SK-N-SH treated with all-trans-retinoic acid at 6 μM for 48 hours (cell line): ENCODE data around the gene RAPSN.

Experiments used
- ATAC-seq: fragments of 200-7000 bp; cut with Tn5 transposase; 3 replicates; pipeline ENCODE4 v1.9.1; 2020; ENCODE audit warnings: mild to moderate bottlenecking, moderate library complexity
- ARNTL ChIP-seq: fragments of 450-650 bp; formaldehyde crosslinking; IDR thresholded peaks from 2 replicates; pipeline ENCODE4 v1.5.0; 2020; ENCODE audit warnings: low read depth, mild to moderate bottlenecking, moderate library complexity, borderline replicate concordance
- BACH2 ChIP-seq: fragments of 250-450 bp; sonication (Bioruptor Pico); IDR thresholded peaks from 2 replicates; pipeline ENCODE4 v1.9.0; 2021; ENCODE audit warnings: mild to moderate bottlenecking, borderline replicate concordance
- CREB5 ChIP-seq: fragments of 250-450 bp; sonication (Bioruptor Pico); IDR thresholded peaks from 2 replicates; pipeline ENCODE4 v1.5.1; 2020; ENCODE audit warnings: low read depth, mild to moderate bottlenecking, moderate library complexity
- CSDC2 ChIP-seq: fragments of 250-450 bp; sonication (Bioruptor Pico); IDR thresholded peaks from 2 replicates; pipeline ENCODE4 v1.5.0; 2020; ENCODE audit warnings: mild to moderate bottlenecking, moderate library complexity
- CSRNP3 ChIP-seq: fragments of 250-450 bp; sonication (Bioruptor Pico); IDR thresholded peaks from 2 replicates; pipeline ENCODE4 v1.5.1; 2021; ENCODE audit warnings: mild to moderate bottlenecking, moderate library complexity
- ESRRG ChIP-seq: fragments of 250-450 bp; sonication (Bioruptor Pico); IDR thresholded peaks from 2 replicates; pipeline ENCODE4 v1.6.1; 2021; ENCODE audit warnings: mild to moderate bottlenecking
- GLIS3 ChIP-seq: fragments of 250-450 bp; sonication (Bioruptor Pico); IDR thresholded peaks from 2 replicates; pipeline ENCODE4 v1.5.0; 2020; ENCODE audit warnings: mild to moderate bottlenecking, moderate library complexity
- ISL1 ChIP-seq: fragments of 250-450 bp; sonication (Bioruptor Pico); IDR thresholded peaks from 2 replicates; pipeline ENCODE4 v2.1.2; 2022; ENCODE audit warnings: mild to moderate bottlenecking, moderate library complexity
- OSR1 ChIP-seq: fragments of 250-450 bp; sonication (Bioruptor Pico); IDR thresholded peaks from 2 replicates; pipeline ENCODE4 v1.8.0; 2022; ENCODE audit warnings: moderate library complexity, mild to moderate bottlenecking, inconsistent platforms
- SNAI2 ChIP-seq: fragments of 250-450 bp; sonication (Bioruptor Pico); IDR thresholded peaks from 2 replicates; pipeline ENCODE4 v1.5.0; 2020; ENCODE audit warnings: mild to moderate bottlenecking, moderate library complexity
- TCF4 ChIP-seq: fragments of 250-450 bp; sonication (Bioruptor Pico); IDR thresholded peaks from 2 replicates; pipeline ENCODE4 v1.8.0; 2021; ENCODE audit warnings: mild to moderate bottlenecking, moderate library complexity, borderline replicate concordance
- ZC3H10 ChIP-seq: fragments of 250-450 bp; sonication (Bioruptor Pico); IDR thresholded peaks from 2 replicates; pipeline ENCODE4 v1.5.1; 2021; ENCODE audit warnings: mild to moderate bottlenecking, moderate library complexity
- ZFP3 ChIP-seq: fragments of 250-450 bp; sonication (Bioruptor Pico); IDR thresholded peaks from 2 replicates; pipeline ENCODE4 v1.5.0; 2020; ENCODE audit warnings: mild to moderate bottlenecking, moderate library complexity
- ZFP30 ChIP-seq: fragments of 450-650 bp; formaldehyde crosslinking; IDR thresholded peaks from 2 replicates; pipeline ENCODE4 v1.5.0; 2022; ENCODE audit warnings: mild to moderate bottlenecking, moderate library complexity
- ZNF565 ChIP-seq: fragments of 450-650 bp; formaldehyde crosslinking; conservative IDR thresholded peaks from 2 replicates; pipeline ENCODE4 v1.5.0; 2020; ENCODE audit warnings: low read depth, mild to moderate bottlenecking, moderate library complexity
- ZNF70 ChIP-seq: fragments of 450-650 bp; formaldehyde crosslinking; IDR thresholded peaks from 2 replicates; pipeline ENCODE4 v1.5.0; 2020; ENCODE audit warnings: mild to moderate bottlenecking, moderate library complexity
- ZNF8 ChIP-seq: fragments of 450-650 bp; formaldehyde crosslinking; IDR thresholded peaks from 2 replicates; pipeline ENCODE4 v1.5.0; 2020; ENCODE audit warnings: mild to moderate bottlenecking, moderate library complexity
- TF ChIP-seq, protein P1 (sequence below): fragments of 250-450 bp; sonication (Bioruptor Pico); IDR thresholded peaks from 2 replicates; pipeline ENCODE4 v1.8.0; 2021; ENCODE audit warnings: low read depth, mild to moderate bottlenecking, moderate library complexity, borderline replicate concordance
- TF ChIP-seq, protein P2 (sequence below): fragments of 250-450 bp; sonication (Bioruptor Pico); IDR thresholded peaks from 2 replicates; pipeline ENCODE4 v1.5.0; 2020; ENCODE audit warnings: mild to moderate bottlenecking, moderate library complexity
- TF ChIP-seq, protein P3 (sequence below): fragments of 250-450 bp; sonication (Bioruptor Pico); IDR thresholded peaks from 2 replicates; pipeline ENCODE4 v1.8.0; 2020; ENCODE audit warnings: mild to moderate bottlenecking, moderate library complexity, borderline replicate concordance

RAPSN gene

DNA sequence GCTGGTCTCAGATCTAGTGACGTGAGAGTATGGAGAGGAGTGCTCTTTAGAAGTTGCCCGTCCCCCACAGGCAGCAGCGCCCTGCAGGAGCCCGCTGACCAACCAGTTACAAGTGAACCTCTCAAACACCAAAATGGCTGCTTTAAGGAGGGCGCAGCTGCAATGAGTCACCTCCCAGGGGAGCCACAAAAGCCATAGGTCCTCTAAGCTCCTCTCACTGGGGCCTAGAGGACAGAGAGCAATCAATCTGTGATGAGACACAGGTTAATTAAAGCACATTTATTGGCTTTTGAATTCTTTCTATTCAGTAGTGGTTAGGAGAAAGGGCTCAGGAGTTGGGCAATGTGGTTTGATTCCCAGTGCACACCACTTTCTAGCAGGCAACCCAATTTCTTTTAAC, 15.5 kb upstream of the RAPSN start:
- TF ChIP-seq ZNF70 (CRISPR knock-in tag) (no peak), ESRRG (CRISPR knock-in tag) (no peak), ARNTL (CRISPR knock-in tag) (no peak), ZC3H10 (CRISPR knock-in tag) (no peak), CSDC2 (CRISPR knock-in tag) (no peak), OSR1 (CRISPR knock-in tag) (no peak), ZFP30 (CRISPR knock-in tag) (no peak)
- TF ChIP-seq, protein P1, sequence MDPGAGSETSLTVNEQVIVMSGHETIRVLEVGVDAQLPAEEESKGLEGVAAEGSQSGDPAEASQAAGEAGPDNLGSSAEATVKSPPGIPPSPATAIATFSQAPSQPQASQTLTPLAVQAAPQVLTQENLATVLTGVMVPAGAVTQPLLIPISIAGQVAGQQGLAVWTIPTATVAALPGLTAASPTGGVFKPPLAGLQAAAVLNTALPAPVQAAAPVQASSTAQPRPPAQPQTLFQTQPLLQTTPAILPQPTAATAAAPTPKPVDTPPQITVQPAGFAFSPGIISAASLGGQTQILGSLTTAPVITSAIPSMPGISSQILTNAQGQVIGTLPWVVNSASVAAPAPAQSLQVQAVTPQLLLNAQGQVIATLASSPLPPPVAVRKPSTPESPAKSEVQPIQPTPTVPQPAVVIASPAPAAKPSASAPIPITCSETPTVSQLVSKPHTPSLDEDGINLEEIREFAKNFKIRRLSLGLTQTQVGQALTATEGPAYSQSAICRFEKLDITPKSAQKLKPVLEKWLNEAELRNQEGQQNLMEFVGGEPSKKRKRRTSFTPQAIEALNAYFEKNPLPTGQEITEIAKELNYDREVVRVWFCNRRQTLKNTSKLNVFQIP (CRISPR knock-in tag): no peak
- TF ChIP-seq, protein P2, sequence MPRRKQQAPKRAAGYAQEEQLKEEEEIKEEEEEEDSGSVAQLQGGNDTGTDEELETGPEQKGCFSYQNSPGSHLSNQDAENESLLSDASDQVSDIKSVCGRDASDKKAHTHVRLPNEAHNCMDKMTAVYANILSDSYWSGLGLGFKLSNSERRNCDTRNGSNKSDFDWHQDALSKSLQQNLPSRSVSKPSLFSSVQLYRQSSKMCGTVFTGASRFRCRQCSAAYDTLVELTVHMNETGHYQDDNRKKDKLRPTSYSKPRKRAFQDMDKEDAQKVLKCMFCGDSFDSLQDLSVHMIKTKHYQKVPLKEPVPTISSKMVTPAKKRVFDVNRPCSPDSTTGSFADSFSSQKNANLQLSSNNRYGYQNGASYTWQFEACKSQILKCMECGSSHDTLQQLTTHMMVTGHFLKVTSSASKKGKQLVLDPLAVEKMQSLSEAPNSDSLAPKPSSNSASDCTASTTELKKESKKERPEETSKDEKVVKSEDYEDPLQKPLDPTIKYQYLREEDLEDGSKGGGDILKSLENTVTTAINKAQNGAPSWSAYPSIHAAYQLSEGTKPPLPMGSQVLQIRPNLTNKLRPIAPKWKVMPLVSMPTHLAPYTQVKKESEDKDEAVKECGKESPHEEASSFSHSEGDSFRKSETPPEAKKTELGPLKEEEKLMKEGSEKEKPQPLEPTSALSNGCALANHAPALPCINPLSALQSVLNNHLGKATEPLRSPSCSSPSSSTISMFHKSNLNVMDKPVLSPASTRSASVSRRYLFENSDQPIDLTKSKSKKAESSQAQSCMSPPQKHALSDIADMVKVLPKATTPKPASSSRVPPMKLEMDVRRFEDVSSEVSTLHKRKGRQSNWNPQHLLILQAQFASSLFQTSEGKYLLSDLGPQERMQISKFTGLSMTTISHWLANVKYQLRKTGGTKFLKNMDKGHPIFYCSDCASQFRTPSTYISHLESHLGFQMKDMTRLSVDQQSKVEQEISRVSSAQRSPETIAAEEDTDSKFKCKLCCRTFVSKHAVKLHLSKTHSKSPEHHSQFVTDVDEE (CRISPR knock-in tag): no peak
- ATAC-seq: no peak

- TF ChIP-seq ESRRG (CRISPR knock-in tag): no peak
- no peak for ATAC-seq
Observed at GRCh38 chr11:47461876-47462275, 12.9 kb upstream of the RAPSN start.

DNA sequence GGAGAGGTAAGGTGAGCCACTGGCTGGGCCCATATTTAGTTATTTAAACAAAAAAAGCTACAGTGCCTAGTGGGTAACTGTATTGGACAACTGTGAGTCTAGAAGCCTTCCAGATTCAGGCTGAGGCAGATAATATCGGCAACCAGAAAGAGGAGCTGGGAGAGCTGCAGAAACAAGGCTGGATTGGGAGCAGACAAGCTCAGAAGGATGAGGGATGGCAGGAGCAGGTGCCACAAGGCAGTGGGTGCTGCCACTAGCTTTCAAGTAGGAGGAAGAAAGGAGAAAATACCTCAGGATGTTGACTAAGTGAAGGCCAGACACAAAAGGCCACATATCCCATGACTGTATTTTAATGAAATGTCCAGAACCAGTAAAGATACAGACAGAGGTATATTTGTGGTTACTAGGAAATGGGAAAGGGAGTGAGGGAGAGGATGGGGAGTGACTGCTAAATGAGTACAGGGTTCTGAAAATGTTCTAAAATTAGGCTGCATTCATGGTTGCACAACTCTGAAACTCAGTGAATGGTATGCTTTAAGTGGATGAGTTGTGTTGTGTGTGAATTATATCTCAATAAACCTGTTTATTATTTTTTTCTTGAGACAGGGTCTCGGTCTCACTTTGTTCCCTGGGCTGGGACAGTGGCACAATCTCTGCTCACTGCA, 11.8 kb upstream of the RAPSN start:
- ATAC-seq: no peak
- TF ChIP-seq ZNF8 (CRISPR knock-in tag): no peak
- TF ChIP-seq SNAI2 (CRISPR knock-in tag): no peak
- TF ChIP-seq TCF4: no peak
- TF ChIP-seq OSR1 (CRISPR knock-in tag): no peak
- TF ChIP-seq ZNF565 (CRISPR knock-in tag): no peak
- no peak for TF ChIP-seq ISL1 (CRISPR knock-in tag)
- no peak for TF ChIP-seq ZC3H10 (CRISPR knock-in tag)
- TF ChIP-seq ZFP3: no peak
- no peak for TF ChIP-seq GLIS3 (CRISPR knock-in tag)
- TF ChIP-seq, protein P2 (CRISPR knock-in tag): no peak
- TF ChIP-seq CREB5 (CRISPR knock-in tag): no peak
- no peak for TF ChIP-seq BACH2 (CRISPR knock-in tag)
- TF ChIP-seq ARNTL (CRISPR knock-in tag): no peak
- no peak for TF ChIP-seq CSRNP3 (CRISPR knock-in tag)
- TF ChIP-seq ZNF70 (CRISPR knock-in tag): no peak
- TF ChIP-seq, protein P3, sequence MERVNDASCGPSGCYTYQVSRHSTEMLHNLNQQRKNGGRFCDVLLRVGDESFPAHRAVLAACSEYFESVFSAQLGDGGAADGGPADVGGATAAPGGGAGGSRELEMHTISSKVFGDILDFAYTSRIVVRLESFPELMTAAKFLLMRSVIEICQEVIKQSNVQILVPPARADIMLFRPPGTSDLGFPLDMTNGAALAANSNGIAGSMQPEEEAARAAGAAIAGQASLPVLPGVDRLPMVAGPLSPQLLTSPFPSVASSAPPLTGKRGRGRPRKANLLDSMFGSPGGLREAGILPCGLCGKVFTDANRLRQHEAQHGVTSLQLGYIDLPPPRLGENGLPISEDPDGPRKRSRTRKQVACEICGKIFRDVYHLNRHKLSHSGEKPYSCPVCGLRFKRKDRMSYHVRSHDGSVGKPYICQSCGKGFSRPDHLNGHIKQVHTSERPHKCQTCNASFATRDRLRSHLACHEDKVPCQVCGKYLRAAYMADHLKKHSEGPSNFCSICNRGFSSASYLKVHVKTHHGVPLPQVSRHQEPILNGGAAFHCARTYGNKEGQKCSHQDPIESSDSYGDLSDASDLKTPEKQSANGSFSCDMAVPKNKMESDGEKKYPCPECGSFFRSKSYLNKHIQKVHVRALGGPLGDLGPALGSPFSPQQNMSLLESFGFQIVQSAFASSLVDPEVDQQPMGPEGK: no peak
- no peak for TF ChIP-seq ZFP30 (CRISPR knock-in tag)

- ATAC-seq: peak; percentile 96
Observed at GRCh38 chr11:47454258-47454671, 5.3 kb upstream of the RAPSN start.
